NK-92 treated with Interleukin-12 subunit alpha and Interleukin-12 subunit beta, amount 100 ng/mL, for 24 hours (cell line): ENCODE measurements around the gene PTPRM.

Experiments used
- DNase-seq: peaks from one replicate; lab custom pipeline; 2025; lab: John Stamatoyannopoulos, UW

Gene PTPRM

DNA sequence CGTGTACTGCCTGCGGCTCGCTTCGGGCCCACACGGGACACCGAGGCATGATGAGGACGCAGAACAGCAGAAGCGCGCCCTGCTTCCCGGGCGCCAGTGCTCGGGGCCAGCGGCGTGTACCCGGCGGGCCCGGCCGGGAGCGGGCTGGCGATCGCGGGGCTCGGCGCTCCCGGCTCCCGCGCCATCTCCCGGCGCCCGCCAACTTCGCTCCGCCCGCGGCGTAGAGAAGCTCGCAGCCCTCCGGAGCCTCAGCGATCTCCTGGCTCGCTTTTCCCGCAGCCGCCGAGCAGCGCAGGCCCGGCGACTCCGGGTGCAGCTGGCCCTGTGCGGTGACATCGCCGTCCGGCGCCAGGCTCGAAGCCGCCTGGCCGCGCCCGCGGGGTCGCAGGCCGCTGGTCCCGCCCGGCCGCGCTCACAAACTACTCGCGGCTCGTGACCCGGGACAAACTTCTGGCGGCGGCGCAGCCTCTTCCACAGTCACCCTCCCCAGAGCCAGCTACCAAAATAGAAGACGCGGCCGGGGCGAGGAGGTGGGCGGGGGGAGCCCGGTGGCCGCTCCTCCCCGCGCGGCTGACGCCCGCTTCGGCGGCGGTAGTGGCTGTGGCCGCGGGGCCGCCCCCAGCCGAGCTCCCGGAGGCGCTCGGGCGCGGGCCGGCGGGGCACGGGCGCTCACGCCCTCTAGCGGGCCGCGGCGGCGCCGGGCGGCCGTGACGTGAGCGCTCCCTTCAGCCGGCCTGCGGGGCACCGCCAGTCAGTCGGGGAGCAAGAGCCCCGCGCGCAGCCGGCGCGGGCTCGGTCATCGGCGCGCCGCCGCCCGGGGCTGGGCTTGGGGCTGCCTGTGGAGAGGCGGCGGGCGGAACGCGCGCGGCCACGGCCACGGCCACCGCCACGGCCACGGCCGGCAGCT is at the start of gene PTPRM:
Gene PTPRM (plus strand): TSS at position 750 of the 907 bp plus-strand sequence. CDS start 503 bp downstream, outside the sequence.
- no peak for DNase-seq

DNA sequence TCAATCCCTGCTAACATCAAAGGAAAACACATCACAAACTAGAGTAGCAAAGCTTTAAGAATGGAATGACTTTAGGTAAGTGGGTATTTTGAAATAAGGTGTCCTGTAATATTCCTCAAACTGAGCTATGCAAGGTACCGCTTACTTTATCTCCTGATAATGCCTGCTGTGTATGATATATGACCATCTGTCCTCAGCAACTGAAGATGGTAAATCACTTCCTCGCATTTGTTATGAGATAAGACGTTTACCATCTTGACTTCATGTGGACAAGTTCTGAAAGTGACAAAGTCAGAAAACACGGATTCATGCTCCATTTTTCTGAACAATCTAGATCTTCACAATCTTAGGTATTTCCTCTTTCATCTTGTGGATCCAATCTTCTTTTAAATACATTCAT is 49.3 kb upstream of the PTPRM start:
- DNase-seq = no peak

GRCh38 chr18:7520200-7520785 is 46.8 kb upstream of the PTPRM start:
- no peak for DNase-seq

DNA sequence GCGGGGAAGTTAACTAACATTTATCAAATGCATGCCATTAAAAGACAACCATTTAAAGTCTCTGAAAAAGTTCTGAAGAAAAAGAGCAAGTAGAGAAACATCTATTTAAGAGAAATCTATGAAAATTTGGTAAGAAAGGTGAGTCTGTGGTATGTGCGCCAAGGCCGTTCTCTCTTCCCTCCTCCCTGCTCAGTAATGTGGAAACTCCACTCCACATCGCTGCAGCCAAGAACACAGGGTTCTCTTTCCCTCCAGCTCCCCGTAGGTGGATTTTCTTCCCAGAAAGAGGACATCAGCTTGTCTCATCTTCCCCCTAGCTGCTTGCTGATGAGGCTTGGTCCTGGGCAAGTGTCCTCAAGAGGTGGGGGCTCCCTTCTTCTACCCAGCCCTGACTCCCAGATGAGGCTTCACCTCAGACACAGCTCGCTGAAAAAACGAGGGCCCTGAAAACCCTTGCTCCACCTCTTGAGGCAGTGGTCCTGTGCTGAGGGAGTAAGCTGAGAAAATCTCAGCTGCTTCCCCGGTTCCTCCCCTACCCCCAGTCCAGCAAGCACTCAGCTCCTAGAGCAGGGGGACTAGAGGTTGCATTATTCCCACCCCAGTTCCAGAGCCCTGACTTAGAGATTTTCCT is 45.8 kb upstream of the PTPRM start:
- no peak for DNase-seq

- no peak for DNase-seq
Measured at GRCh38 chr18:7523772-7524171, 43.3 kb upstream of the PTPRM start.

- no peak for DNase-seq
Measured at GRCh38 chr18:7524786-7525185, 42.3 kb upstream of the PTPRM start.

- no peak for DNase-seq
Measured at GRCh38 chr18:7532942-7533341, 34.2 kb upstream of the PTPRM start.

DNA sequence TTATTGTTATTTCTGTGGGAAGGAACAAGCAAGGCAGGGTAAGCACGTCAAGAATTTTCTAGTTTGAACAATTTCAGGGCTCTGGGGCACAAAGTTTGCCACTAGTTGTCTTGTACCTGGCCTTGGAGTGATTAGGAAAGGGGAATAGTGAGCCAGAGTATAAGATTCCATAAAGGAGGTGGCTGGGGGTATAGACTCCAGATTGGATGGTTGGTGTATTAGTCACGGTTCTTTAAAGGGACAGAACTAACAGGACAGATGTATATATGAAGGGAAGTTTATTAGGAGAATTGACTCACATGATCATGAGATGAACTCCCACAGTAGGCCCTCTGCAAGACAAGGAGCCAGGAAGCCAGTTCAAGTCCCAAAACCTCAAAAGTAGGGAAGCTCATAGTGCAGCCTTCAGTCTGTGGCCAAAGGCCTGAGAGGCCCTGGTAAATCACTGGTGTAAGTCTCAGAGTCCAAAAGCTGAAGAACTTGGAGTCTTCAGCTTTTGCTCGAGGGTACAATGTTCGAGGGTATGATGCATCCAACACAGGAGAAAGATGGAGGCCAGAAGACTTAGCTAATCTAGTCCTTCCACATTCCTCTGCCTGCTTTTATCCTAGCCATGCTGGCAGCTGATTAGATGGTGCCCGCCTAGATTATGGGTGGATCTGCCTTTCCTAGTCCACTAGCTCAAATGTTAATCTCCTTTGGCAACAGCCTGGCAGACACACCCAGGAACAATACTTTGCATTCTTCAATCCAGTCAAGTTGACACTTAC is 31.5 kb upstream of the PTPRM start:
- DNase-seq = no peak

DNA sequence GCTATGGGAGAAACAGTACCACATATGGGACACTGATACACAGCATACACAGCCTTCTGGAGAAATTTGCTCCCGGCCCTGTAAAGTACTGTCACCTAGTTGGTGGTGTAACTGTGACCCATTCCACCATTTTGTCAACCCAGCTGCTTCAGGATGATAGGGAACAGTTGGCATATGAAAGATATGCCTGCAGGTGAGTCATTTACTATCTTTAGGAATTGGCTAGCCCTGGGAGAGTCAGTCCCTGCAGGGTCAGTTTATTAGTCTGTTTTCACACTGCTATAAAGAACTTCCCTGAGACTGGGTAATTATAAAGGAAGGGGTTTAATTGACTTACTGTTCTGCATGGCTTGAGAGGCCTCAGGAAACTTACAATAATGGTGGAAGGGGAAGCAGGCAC is 30.0 kb upstream of the PTPRM start:
- DNase-seq = no peak

- no peak for DNase-seq
Measured at GRCh38 chr18:7541835-7542234, 25.3 kb upstream of the PTPRM start.

- DNase-seq = no peak
Measured at GRCh38 chr18:7544686-7545085, 22.4 kb upstream of the PTPRM start.

- DNase-seq = no peak
Measured at GRCh38 chr18:7545734-7546133, 21.4 kb upstream of the PTPRM start.

- no peak for DNase-seq
Measured at GRCh38 chr18:7548221-7548620, 18.9 kb upstream of the PTPRM start.

DNA sequence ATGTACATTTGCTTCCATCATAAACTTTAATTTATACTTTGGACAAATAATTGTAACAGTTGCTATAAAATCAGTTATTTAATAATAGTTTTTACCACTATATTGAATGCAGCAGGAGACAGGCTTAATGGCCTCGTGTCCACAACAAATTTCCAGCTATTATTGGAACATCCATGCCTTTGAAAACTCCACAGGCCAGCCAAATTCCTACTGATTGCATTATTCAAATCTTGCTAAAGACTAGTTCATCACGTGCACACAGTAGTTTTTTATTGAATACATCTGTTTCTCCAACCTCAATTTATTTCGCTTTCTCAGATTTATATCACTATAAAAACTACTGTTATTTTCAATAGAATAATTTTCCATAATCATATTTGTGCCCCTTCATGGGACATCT is 18.4 kb upstream of the PTPRM start:
- no peak for DNase-seq

GRCh38 chr18:7557973-7558372 is 9.1 kb upstream of the PTPRM start:
- DNase-seq = no peak

DNA sequence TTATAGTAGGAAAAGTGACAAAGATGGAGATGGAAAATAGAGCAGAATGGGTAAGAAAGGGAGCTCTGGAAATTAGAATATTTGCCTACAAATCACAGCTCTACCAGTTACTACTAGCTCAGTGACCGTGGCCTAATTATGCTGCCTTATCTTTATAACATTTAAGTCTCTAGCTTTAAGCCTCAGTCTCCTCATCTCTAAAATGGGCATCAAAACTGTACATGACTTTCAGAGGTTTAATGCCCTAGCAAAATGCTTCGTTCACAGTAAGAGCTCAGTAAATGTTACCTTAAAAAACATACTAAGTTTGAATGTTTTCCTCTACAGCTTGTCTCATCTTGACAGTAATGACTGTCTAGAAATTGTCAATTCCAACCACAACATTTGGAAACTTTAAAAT is 8.3 kb upstream of the PTPRM start:
- no peak for DNase-seq

DNA sequence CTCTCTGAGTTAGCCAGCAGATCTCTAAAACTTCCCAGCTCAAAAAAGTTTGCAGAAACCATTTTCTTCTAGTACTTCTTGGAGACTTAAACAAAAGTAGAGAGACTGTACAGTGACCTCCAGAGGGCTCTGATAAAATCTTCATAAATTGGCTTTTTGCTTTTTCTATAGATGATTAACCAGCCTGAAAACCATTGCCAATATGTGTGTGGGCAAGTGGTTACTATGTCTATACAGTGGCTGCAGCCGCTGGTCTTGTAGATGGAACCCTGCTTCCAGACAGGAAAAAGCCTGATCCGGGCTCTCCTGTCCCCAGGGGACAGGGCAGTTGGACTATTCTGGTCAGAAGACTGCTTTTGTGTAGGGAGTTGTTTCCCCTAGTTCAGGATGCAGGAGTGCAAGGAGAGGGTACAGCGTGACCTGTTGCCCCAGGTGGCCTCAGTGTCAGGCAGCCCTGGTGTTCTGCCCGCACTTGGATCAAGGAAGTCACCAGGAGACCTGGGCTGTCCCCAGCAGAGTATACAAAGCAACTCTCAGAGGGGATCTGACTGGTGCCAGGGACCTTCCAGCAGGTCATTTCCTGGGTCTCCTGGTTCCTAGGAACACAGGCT is 7.3 kb upstream of the PTPRM start:
- no peak for DNase-seq

DNA sequence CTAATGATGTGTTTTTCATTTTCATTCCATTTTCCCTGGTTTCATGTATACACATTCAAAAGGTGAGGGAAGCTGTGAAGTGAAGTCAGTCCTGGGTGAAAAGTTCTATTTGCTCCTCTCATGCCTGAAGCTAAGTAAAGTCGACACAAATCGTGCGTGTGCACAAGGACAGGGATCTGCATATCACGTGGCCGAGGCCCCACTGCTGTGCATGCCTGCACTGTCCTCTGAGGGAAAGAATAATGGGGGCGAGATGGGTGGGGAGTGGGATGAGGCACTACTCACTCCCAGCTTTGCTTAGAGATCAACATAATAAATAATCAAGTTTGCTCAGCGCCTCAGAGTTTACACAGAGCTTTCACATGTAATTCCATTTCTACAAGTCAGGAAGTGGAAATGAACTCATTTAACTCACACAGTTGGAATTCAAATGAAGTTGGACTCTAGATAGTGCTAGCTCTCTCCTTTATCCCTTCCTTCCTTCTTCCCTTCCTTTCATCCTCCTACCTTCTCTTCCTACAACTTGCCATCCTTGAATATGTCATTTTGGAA is 5.1 kb upstream of the PTPRM start:
- DNase-seq = no peak

- no peak for DNase-seq
Measured at GRCh38 chr18:7562491-7562890, 4.6 kb upstream of the PTPRM start.

GRCh38 chr18:7565677-7566076 is 1.4 kb upstream of the PTPRM start:
- no peak for DNase-seq

DNA sequence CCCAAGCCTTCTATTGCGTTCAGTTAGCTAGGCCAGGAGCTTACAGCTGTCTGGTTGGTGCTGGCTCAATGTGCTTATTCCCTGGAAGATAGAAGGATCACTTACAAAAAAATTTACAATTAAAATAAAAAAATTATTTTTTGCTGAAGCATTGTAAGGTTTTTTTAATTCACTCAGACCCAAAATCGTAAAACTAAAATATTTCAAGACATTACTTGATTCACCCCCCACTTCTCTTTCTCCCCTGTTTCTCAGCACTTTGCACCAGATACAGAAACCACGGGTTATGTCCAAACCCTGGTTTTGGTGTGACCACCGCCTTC is 911 bp upstream of the PTPRM start:
- no peak for DNase-seq
